ENCODE results near the gene YPEL3. TPM values are rescaled to one million over a fixed set of nuclear protein-coding genes. Genes with fewer than 3 reads are reported as not detected.

Gene YPEL3
- total RNA-seq, 1 donor from 2014 or later = 36.9 TPM

DNA sequence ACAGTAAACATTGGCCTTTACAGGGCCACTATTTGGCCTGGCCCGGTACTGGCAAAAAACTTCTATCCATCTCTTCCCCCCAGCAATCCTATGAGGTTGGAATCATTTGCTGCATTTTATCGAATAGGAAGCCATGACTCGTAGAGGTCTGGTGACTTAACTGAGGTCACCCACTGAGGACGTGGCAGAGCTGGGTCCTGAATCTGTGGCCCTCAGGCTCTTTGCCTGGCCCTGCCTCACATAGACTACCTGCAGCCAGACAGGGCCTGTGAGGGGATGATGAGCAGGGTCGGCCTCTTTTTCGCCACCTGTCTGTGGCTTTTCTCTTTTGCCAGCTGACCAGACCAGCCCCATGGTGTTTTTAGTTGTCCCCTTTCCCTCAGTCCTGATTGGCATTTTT is 18.4 kb downstream of the YPEL3 start:
- H3K4me3 Mint-ChIP-seq = peak overlapping the region; percentile 93
- no peaks in the 10 kb centered on the region for H3K9me3 Mint-ChIP-seq
- peak overlapping the region; percentile 63 for H3K27ac Mint-ChIP-seq
- TF ChIP-seq, protein P1, sequence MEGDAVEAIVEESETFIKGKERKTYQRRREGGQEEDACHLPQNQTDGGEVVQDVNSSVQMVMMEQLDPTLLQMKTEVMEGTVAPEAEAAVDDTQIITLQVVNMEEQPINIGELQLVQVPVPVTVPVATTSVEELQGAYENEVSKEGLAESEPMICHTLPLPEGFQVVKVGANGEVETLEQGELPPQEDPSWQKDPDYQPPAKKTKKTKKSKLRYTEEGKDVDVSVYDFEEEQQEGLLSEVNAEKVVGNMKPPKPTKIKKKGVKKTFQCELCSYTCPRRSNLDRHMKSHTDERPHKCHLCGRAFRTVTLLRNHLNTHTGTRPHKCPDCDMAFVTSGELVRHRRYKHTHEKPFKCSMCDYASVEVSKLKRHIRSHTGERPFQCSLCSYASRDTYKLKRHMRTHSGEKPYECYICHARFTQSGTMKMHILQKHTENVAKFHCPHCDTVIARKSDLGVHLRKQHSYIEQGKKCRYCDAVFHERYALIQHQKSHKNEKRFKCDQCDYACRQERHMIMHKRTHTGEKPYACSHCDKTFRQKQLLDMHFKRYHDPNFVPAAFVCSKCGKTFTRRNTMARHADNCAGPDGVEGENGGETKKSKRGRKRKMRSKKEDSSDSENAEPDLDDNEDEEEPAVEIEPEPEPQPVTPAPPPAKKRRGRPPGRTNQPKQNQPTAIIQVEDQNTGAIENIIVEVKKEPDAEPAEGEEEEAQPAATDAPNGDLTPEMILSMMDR (IDR thresholded peaks at IDR 0.05; ENCODE audit: unreplicated experiment) = no peak
- H3K4me1 Mint-ChIP-seq = peaks cover 22% of the 10 kb centered on the region
- no peaks in the 10 kb centered on the region for H3K27me3 Mint-ChIP-seq (ENCODE audit: low read depth)
- DNase-seq (ENCODE audit: low spot score in 2 of 2, unreplicated experiment in 2 of 2) = no peak
- peaks cover 16% of the 10 kb centered on the region for H3K36me3 Mint-ChIP-seq

- Mint-ChIP-seq H3K4me1 (peaks cover 22% of the 10 kb centered on the region), H3K27me3 (ENCODE audit: low read depth) (no peaks in the 10 kb centered on the region), H3K4me3 (peak overlapping the region; percentile 93), H3K27ac (peak overlapping the region; percentile 82), H3K9me3 (no peaks in the 10 kb centered on the region), H3K36me3 (peaks cover 16% of the 10 kb centered on the region)
- no peak for DNase-seq (ENCODE audit: low spot score in 2 of 2, unreplicated experiment in 2 of 2)
- TF ChIP-seq, protein P1 (IDR thresholded peaks at IDR 0.05; ENCODE audit: unreplicated experiment) = no peak
These were observed 19.7 kb downstream of the YPEL3 start for GRCh38 chr16:30076276-30076791.

DNA sequence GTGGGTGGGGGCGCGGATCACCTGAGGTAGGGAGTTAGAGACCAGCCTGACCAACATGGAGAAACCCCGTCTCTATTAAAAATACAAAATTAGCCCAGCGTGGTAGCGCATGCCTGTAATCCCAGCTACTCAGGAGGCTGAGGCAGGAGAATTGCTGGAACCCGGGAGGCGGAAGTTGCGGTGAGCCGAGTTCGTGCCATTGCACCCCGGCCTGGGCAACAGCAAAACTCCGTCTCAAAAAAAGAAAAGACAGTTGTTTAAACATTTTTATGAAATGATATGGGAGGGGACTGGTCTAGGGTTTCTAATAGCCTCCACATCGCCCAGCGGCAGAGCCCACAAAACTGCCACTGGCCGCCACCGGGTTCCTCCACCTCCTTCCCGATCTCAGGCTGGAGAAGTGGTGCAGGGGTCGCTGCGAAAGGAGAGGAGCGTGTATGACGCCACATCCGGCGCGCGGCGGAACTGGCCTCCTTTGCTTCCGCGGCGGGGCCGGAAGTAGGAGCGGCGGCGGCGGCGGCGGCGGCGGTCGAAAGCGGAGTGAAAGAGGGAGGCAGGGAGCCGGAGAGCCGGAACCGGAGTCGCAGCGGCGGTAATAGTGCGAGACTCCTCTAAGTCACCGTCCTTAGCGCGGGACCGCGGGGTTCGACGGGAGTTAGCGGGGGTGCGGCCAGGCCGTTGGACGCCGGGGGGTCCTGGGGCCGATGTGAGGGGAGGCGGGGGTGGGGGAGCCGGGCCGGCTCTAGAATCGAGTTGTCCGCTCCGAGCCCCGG is 20.3 kb downstream of the YPEL3 start, which contains the start of gene PPP4C:
Gene PPP4C (plus strand): TSS at position 492 of the 773 bp plus-strand sequence. CDS start 384 bp downstream, outside the sequence.
- peak within 1 kb of the TSS; percentile 97 for H3K27ac Mint-ChIP-seq
- TF ChIP-seq, protein P1 (IDR thresholded peaks at IDR 0.05; ENCODE audit: unreplicated experiment) = no peak
- no peaks in the 10 kb centered on the region for H3K9me3 Mint-ChIP-seq
- peaks cover 15% of the 10 kb centered on the region for H3K36me3 Mint-ChIP-seq
- peak within 1 kb of the TSS; percentile 93 for H3K4me3 Mint-ChIP-seq
- no peaks in the 10 kb centered on the region for H3K27me3 Mint-ChIP-seq (ENCODE audit: low read depth)
- H3K4me1 Mint-ChIP-seq = peaks cover 22% of the 10 kb centered on the region
- peak; percentile 84 to 92 for DNase-seq (ENCODE audit: low spot score in 2 of 2, unreplicated experiment in 2 of 2)

- Mint-ChIP-seq H3K36me3 (peaks cover 30% of the 10 kb centered on the region), H3K27me3 (ENCODE audit: low read depth) (no peaks in the 10 kb centered on the region), H3K9me3 (no peaks in the 10 kb centered on the region), H3K4me3 (no peak overlapping the region), H3K4me1 (peaks cover 33% of the 10 kb centered on the region), H3K27ac (peak overlapping the region; percentile 69)
- no peak for DNase-seq (ENCODE audit: low spot score in 2 of 2, unreplicated experiment in 2 of 2)
- TF ChIP-seq, protein P1 (IDR thresholded peaks at IDR 0.05; ENCODE audit: unreplicated experiment) = no peak
These were observed 25.5 kb downstream of the YPEL3 start for GRCh38 chr16:30070490-30070889.

GRCh38 chr16:30069611-30070462 is 26.2 kb downstream of the YPEL3 start:
- TF ChIP-seq, protein P1 (IDR thresholded peaks at IDR 0.05; ENCODE audit: unreplicated experiment) = no peak
- no peak for DNase-seq (ENCODE audit: low spot score in 2 of 2, unreplicated experiment in 2 of 2)
- peak overlapping the region; percentile 71 for H3K27ac Mint-ChIP-seq
- H3K4me1 Mint-ChIP-seq = peaks cover 32% of the 10 kb centered on the region
- H3K27me3 Mint-ChIP-seq (ENCODE audit: low read depth) = no peaks in the 10 kb centered on the region
- no peak overlapping the region for H3K4me3 Mint-ChIP-seq
- peaks cover 30% of the 10 kb centered on the region for H3K36me3 Mint-ChIP-seq
- H3K9me3 Mint-ChIP-seq = no peaks in the 10 kb centered on the region

Data from mesothelial cell of epicardium (in vitro differentiated cells).